Mesendoderm (in vitro differentiated cells): ENCODE results near the gene ITGAD.
"Not testable (repeated sequence)": the region's sequence is repeated elsewhere in the genome, so short reads cannot be mapped to it uniquely, and the experiment has no call there.

Source experiments
- DNase-seq: peaks from one replicate; pipeline ENCODE4 v3.0.0; 2013
- H2AK5ac ChIP-seq: 2 replicates; pipeline ENCODE4 v1.6.1; 2013; ENCODE audit warnings: low read length, inconsistent platforms
- H2BK120ac ChIP-seq: 2 replicates; pipeline ENCODE4 v1.6.1; 2013; ENCODE audit warnings: low read depth, mild to moderate bottlenecking, low read length, moderate library complexity, mixed read lengths
- H2BK15ac ChIP-seq: replicated peaks from 2 replicates; pipeline ENCODE4 v1.6.1; 2013; ENCODE audit warnings: low read depth, mild to moderate bottlenecking, moderate library complexity
- H2BK5ac ChIP-seq: 2 replicates; pipeline ENCODE4 v1.6.1; 2013; ENCODE audit warnings: low read length, inconsistent platforms
- H3K18ac ChIP-seq: 2 replicates; pipeline ENCODE4 v1.6.1; 2013; ENCODE audit warnings: mild to moderate bottlenecking, low read length, mixed read lengths
- H3K23ac ChIP-seq: one replicate; pipeline ENCODE4 v1.6.1; 2013; ENCODE audit warnings: low read length
- H3K27ac ChIP-seq: 2 replicates; pipeline ENCODE4 v1.5.1; 2013; ENCODE audit warnings: low read depth, mild to moderate bottlenecking, inconsistent platforms, low read length, moderate library complexity
- H3K27me3 ChIP-seq: 2 replicates; pipeline ENCODE4 v1.6.1; 2013; ENCODE audit warnings: low read length, control low read depth, mild to moderate bottlenecking, inconsistent platforms; ENCODE audit not compliant: insufficient read depth, poor library complexity
- H3K36me3 ChIP-seq: 2 replicates; pipeline ENCODE4 v1.6.1; 2013; ENCODE audit warnings: low read length, inconsistent platforms; ENCODE audit not compliant: control insufficient read depth, insufficient read depth
- H3K4ac ChIP-seq: one replicate; pipeline ENCODE4 v1.6.1; 2013; ENCODE audit warnings: low read depth, mild to moderate bottlenecking, low read length, moderate library complexity
- H3K4me1 ChIP-seq: 2 replicates; pipeline ENCODE4 v1.6.1; 2013; ENCODE audit warnings: low read depth, low read length, inconsistent platforms; ENCODE audit not compliant: control insufficient read depth
- H3K4me2 ChIP-seq: 2 replicates; pipeline ENCODE4 v1.6.1; 2013; ENCODE audit warnings: low read length
- H3K4me3 ChIP-seq: 2 replicates; pipeline ENCODE4 v1.5.1; 2013; ENCODE audit warnings: mild to moderate bottlenecking, low read length
- H3K56ac ChIP-seq: one replicate; pipeline ENCODE4 v1.6.1; 2013; ENCODE audit warnings: low read length
- H3K79me1 ChIP-seq: 2 replicates; pipeline ENCODE4 v1.6.1; 2013; ENCODE audit warnings: low read length, inconsistent platforms
- H3K79me2 ChIP-seq: 2 replicates; pipeline ENCODE4 v1.6.1; 2013; ENCODE audit warnings: mild to moderate bottlenecking, low read length; ENCODE audit not compliant: control insufficient read depth, insufficient read depth
- H3K9ac ChIP-seq: 2 replicates; pipeline ENCODE4 v1.6.1; 2013; ENCODE audit warnings: low read length, inconsistent platforms
- H4K5ac ChIP-seq: one replicate; pipeline ENCODE4 v1.6.1; 2013; ENCODE audit warnings: low read length
- H4K8ac ChIP-seq: one replicate; pipeline ENCODE4 v1.6.1; 2013; ENCODE audit warnings: low read depth, mild to moderate bottlenecking, control low read depth, low read length, moderate library complexity
- WGBS: extraction: QIAGEN DNeasy Blood & Tissue Kit; methylation state at CpG from one replicate; pipeline ENCODE4 v1.1.7; 2013; ENCODE audit warnings: low lambda C conversion rate, missing lambda C conversion rate; ENCODE audit not compliant: insufficient coverage; ENCODE audit errors: extremely low coverage; 5-methylcytosine and 5-hydroxymethylcytosine counted together

ITGAD gene

GRCh38 chr16:31416371-31416770 is 23.2 kb downstream of the ITGAD start:
- no peak overlapping the region for H2BK120ac ChIP-seq
- WGBS: no CpG with 5 or more reads among the region's 11 CpGs
- no peak overlapping the region for H2AK5ac ChIP-seq
- H2BK15ac ChIP-seq: no peak overlapping the region
- no peaks in the 10 kb centered on the region for H3K27me3 ChIP-seq
- H2BK5ac ChIP-seq: no peak overlapping the region
- H3K4ac ChIP-seq: no peak overlapping the region
- H3K23ac ChIP-seq: no peak overlapping the region
- H3K79me2 ChIP-seq: no peaks in the 10 kb centered on the region
- no peak overlapping the region for H3K56ac ChIP-seq
- H3K4me3 ChIP-seq: no peak overlapping the region
- H4K5ac ChIP-seq: no peak overlapping the region
- H3K79me1 ChIP-seq: no peaks in the 10 kb centered on the region
- no peak overlapping the region for H3K9ac ChIP-seq
- DNase-seq: no peak
- no peak overlapping the region for H3K18ac ChIP-seq
- H4K8ac ChIP-seq: no peak overlapping the region
- no peaks in the 10 kb centered on the region for H3K36me3 ChIP-seq
- no peak overlapping the region for H3K4me2 ChIP-seq
- no peak overlapping the region for H3K27ac ChIP-seq
- H3K4me1 ChIP-seq: no peaks in the 10 kb centered on the region

- H2BK120ac ChIP-seq, H2BK15ac ChIP-seq, H3K4me2 ChIP-seq, H3K4me1 ChIP-seq, H3K23ac ChIP-seq, H4K8ac ChIP-seq, H3K4ac ChIP-seq, H2BK5ac ChIP-seq, H3K27ac ChIP-seq, H3K4me3 ChIP-seq, H3K18ac ChIP-seq, H3K36me3 ChIP-seq, H2AK5ac ChIP-seq, H3K79me1 ChIP-seq, H4K5ac ChIP-seq, H3K79me2 ChIP-seq, DNase-seq, H3K9ac ChIP-seq, H3K56ac ChIP-seq, H3K27me3 ChIP-seq: not testable (repeated sequence)
- no CpG with 5 or more reads among the region's 2 CpGs for WGBS
Observed at GRCh38 chr16:31417036-31417435, 23.9 kb downstream of the ITGAD start.

- H4K8ac ChIP-seq: no peak overlapping the region
- H3K79me1 ChIP-seq: no peaks in the 10 kb centered on the region
- H2BK5ac ChIP-seq: no peak overlapping the region
- H3K27ac ChIP-seq: no peak overlapping the region
- H2AK5ac ChIP-seq: no peak overlapping the region
- H3K4me2 ChIP-seq: no peak overlapping the region
- H3K56ac ChIP-seq: no peak overlapping the region
- no CpG with 5 or more reads among the region's 5 CpGs for WGBS
- H3K18ac ChIP-seq: no peak overlapping the region
- no peaks in the 10 kb centered on the region for H3K4me1 ChIP-seq
- no peak overlapping the region for H3K4me3 ChIP-seq
- no peak overlapping the region for H3K23ac ChIP-seq
- H2BK120ac ChIP-seq: no peak overlapping the region
- no peak overlapping the region for H3K9ac ChIP-seq
- no peaks in the 10 kb centered on the region for H3K79me2 ChIP-seq
- no peaks in the 10 kb centered on the region for H3K27me3 ChIP-seq
- H3K36me3 ChIP-seq: no peaks in the 10 kb centered on the region
- DNase-seq: no peak
- no peak overlapping the region for H3K4ac ChIP-seq
- H2BK15ac ChIP-seq: no peak overlapping the region
- no peak overlapping the region for H4K5ac ChIP-seq
Observed at GRCh38 chr16:31417916-31418315, 24.8 kb downstream of the ITGAD start.

- Histone ChIP-seq H3K27me3 (no peaks in the 10 kb centered on the region), H4K8ac (no peak overlapping the region), H3K27ac (no peak overlapping the region), H3K79me1 (no peaks in the 10 kb centered on the region), H3K9ac (no peak overlapping the region), H3K23ac (no peak overlapping the region), H3K79me2 (no peaks in the 10 kb centered on the region), H3K36me3 (no peaks in the 10 kb centered on the region), H4K5ac (no peak overlapping the region), H2BK120ac (no peak overlapping the region), H2BK15ac (no peak overlapping the region), H3K4ac (no peak overlapping the region), H3K4me2 (no peak overlapping the region), H2AK5ac (no peak overlapping the region), H2BK5ac (no peak overlapping the region), H3K18ac (no peak overlapping the region), H3K4me1 (no peaks in the 10 kb centered on the region), H3K4me3 (no peak overlapping the region), H3K56ac (no peak overlapping the region)
- no peak for DNase-seq
- no CpG with 5 or more reads among the region's 3 CpGs for whole genome bisulfite sequencing
Observed at GRCh38 chr16:31420037-31420436, 26.9 kb downstream of the ITGAD start.

GRCh38 chr16:31421587-31421986 is 28.5 kb downstream of the ITGAD start:
- Histone ChIP-seq H2BK5ac (no peak overlapping the region), H3K23ac (no peak overlapping the region), H3K36me3 (no peaks in the 10 kb centered on the region), H3K4me1 (no peaks in the 10 kb centered on the region), H3K18ac (no peak overlapping the region), H3K79me1 (no peaks in the 10 kb centered on the region), H2AK5ac (no peak overlapping the region), H4K8ac (no peak overlapping the region), H3K27me3 (no peaks in the 10 kb centered on the region), H3K56ac (no peak overlapping the region), H4K5ac (no peak overlapping the region), H3K4me2 (no peak overlapping the region), H3K79me2 (no peaks in the 10 kb centered on the region), H2BK120ac (no peak overlapping the region), H3K27ac (no peak overlapping the region), H3K9ac (no peak overlapping the region), H3K4ac (no peak overlapping the region), H2BK15ac (no peak overlapping the region), H3K4me3 (no peak overlapping the region)
- WGBS: no CpG with 5 or more reads among the region's 6 CpGs
- no peak for DNase-seq

- no peak overlapping the region for H3K4me3 ChIP-seq
- no peak overlapping the region for H3K4me2 ChIP-seq
- H3K18ac ChIP-seq: no peak overlapping the region
- DNase-seq: no peak
- no CpG with 5 or more reads among the region's 3 CpGs for WGBS
- no peaks in the 10 kb centered on the region for H3K79me2 ChIP-seq
- H2BK120ac ChIP-seq: no peak overlapping the region
- H3K23ac ChIP-seq: no peak overlapping the region
- no peak overlapping the region for H2AK5ac ChIP-seq
- H3K4me1 ChIP-seq: no peaks in the 10 kb centered on the region
- no peak overlapping the region for H3K9ac ChIP-seq
- H3K56ac ChIP-seq: no peak overlapping the region
- no peak overlapping the region for H2BK5ac ChIP-seq
- H3K36me3 ChIP-seq: no peaks in the 10 kb centered on the region
- H3K27ac ChIP-seq: no peak overlapping the region
- H3K79me1 ChIP-seq: no peaks in the 10 kb centered on the region
- H3K27me3 ChIP-seq: peaks cover 3% of the 10 kb centered on the region
- H2BK15ac ChIP-seq: no peak overlapping the region
- no peak overlapping the region for H4K8ac ChIP-seq
- H3K4ac ChIP-seq: no peak overlapping the region
- H4K5ac ChIP-seq: no peak overlapping the region
Observed at GRCh38 chr16:31423241-31423640, 30.1 kb downstream of the ITGAD start.
